GM12873 (cell line): Measurements from ENCODE around the gene NT5C2.

Experiments used
- TF ChIP-seq, protein P1 (sequence below): IDR thresholded peaks from 2 replicates; pipeline ENCODE4 v1.5.1; 2012; ENCODE audit warnings: low read depth, mild to moderate bottlenecking, moderate library complexity, low read length, control low read depth; ENCODE audit not compliant: insufficient read depth; ENCODE audit errors: missing control alignments

NT5C2 gene

DNA sequence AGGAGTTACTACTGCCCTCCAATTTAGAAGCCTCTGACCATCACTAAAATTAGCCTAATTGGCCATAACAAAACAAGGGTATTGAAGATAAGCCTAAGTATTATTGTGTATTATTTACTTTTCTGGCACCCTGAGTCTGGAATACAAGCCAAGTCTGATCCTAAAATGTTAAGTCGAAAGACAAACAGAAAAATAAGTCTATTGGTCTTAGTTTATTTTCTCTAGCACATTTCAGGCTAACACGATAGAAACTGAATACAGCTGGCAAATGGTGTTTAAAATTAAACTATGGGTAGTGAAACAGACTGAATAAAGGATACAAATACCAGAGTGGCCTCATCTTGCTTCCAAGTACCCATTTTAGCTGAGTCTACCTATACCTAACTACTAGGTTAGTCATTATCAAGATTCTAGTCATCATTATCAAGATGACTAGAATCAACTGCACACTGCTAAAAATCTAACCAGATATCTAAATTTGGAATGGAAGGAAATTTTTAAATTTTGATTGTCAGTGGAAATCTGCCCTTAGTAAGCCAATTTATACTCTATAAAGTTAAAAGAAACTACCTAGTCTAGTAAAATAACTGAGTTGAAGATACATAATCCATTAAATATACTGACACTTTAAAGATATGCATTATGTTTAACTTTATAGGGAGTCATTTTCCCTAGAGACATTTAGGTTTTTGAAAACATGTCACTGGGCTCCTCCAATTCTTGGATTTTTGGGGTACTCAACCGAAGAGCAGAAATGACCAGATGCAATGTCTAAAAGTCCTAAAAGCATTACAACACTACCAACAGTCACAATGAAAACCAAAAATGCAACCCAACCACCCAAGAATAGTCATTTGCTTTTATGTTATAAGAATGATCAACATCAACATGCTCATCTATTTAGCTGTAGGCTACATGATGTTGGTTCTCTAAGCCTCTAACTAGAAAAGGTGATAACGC, 80.9 kb downstream of the NT5C2 start:
- TF ChIP-seq, protein P1, sequence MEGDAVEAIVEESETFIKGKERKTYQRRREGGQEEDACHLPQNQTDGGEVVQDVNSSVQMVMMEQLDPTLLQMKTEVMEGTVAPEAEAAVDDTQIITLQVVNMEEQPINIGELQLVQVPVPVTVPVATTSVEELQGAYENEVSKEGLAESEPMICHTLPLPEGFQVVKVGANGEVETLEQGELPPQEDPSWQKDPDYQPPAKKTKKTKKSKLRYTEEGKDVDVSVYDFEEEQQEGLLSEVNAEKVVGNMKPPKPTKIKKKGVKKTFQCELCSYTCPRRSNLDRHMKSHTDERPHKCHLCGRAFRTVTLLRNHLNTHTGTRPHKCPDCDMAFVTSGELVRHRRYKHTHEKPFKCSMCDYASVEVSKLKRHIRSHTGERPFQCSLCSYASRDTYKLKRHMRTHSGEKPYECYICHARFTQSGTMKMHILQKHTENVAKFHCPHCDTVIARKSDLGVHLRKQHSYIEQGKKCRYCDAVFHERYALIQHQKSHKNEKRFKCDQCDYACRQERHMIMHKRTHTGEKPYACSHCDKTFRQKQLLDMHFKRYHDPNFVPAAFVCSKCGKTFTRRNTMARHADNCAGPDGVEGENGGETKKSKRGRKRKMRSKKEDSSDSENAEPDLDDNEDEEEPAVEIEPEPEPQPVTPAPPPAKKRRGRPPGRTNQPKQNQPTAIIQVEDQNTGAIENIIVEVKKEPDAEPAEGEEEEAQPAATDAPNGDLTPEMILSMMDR, result no peak

DNA sequence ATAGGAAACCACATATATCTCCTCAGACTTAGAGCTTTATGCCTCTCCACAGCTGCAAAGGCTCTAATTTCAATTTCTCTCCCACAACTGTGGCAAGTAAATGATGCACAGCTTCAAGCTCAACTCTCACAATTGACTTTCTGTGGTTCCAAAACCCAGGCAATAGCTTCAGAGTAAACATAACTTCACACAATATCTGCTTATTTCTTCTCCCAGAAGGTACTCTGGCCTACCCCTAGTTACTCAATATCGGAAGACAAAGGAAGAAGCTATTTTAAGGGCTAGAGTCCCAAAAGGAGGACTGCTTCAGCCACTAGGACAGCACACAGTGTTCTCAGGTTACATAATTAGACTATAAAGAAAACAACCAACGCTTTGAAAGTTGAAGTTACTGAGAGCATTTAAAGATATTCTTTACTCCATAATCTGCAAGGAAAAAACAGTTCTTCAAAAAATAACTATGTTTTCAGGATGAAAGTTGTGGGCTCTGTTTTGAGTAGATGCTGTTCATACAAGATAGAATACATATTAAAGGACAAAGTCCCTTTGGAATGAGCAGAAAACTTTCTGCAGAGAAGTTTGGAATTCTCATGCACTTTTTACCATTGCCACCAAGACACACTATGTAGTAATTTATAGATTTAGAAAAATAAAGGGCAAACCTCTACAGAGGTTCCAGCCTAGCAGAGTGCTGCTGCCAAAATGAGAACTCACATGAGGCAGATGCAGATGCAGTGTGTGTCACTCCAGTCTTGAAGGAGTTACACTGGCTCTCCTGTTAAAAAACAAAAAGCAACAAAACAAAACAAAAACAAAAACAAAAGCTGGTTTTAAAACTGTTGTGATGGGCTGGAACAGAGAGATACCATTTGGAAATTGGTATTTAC, 81.8 kb downstream of the NT5C2 start:
- TF ChIP-seq, protein P1, result no peak

DNA sequence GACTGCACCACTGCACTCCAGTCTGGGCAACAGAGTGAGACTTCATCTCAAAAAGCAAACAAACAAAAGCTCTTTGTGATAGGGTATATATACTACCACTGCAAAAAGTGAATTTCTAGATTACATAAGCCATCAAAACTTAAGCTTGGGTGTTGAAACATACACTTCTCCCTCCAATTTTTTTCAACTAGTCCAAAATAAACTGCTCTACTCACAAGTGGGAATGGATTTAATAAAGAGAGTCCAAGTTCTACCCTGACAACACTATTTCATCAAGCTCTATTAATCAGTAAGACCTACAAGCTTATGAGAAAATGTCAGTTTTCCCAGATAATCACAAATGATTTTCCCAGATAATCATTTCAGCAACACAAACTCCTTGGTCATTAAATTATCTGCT, 82.7 kb downstream of the NT5C2 start:
- TF ChIP-seq, protein P1, result no peak

DNA sequence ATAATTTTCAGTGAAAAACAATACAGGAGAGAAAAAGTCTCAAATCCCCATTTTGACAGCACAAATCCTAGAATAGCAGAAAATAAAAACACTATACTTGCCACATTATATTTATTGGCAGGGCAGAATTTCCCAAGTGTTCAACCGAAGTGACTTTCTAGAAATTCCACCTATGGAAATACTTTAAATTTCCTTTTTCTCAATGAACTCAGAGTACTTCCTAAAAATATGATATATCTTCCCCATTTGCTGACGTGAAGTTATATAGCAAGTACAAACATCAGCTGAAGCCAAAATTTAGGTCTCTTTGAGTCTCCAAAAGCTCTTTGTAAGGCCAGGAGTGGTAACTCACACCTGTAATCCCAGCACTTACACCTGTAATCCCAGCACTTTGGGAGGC, 83.3 kb downstream of the NT5C2 start:
- TF ChIP-seq, protein P1, result no peak

DNA sequence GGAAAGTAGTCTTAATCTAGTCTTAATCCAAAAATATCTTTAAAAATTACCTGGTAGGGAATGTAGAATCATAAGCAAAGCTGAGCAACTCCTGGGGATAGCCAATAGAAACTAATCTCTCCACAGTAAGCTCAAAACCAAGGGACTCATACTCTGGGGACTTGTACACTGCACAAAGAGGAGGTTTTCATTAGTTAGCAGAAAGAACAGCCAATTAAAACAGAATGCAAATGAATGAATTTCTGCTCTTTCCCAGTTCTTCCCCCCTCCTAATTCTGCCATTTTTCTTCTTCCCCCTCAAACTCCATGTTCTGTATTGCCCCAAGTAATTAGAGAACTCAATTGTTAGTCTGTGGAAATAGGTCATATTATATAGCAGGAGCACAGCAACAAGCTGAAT, 86.5 kb downstream of the NT5C2 start:
- TF ChIP-seq, protein P1, result no peak

- TF ChIP-seq, protein P1, result no peak
These were observed 87.6 kb downstream of the NT5C2 start for GRCh38 chr10:103105462-103105861.

DNA sequence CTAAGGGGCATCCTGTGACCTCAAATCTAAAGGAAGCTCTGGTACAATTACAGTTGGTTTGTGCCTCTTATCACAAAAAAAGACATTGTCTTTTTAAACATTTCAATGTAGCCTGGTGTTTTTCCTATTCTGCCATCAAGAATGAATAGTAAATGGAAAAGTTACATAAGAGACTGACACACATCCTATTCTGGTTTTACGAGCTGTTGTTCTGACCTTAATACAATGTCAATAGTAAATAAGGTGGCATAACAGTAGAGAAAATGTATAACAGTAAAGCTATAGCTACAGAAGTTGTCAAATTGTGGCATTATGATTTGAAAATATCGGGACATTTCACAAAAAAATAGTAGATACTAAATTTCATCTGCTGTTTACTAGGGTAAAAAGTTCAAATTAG, 88.4 kb downstream of the NT5C2 start:
- TF ChIP-seq, protein P1, result no peak
